Vagina (tissue), 2 donors: Measurements from ENCODE around the gene GMPPA. TPM values are rescaled to one million over a fixed set of nuclear protein-coding genes. Genes with fewer than 3 reads are reported as not detected.

ENCODE experiments used
- DNase-seq, 2 donors: peaks; one replicate each; pipeline ENCODE4 v3.0.0-alpha.2; 2017; ENCODE audit errors: extremely low spot score in 2 of 2
- H3K27ac ChIP-seq: fragments of 200-600 bp; sonication (generic); one replicate; pipeline ENCODE4 v1.5.1; 2019
- H3K27me3 ChIP-seq: fragments of 200-600 bp; sonication (generic); one replicate; pipeline ENCODE4 v1.5.1; 2019
- H3K36me3 ChIP-seq, 2 donors: fragments of 200-600 bp; sonication (generic); one replicate each; pipeline ENCODE4 v1.5.1; 2017 to 2019
- H3K4me1 ChIP-seq: fragments of 200-600 bp; sonication (generic); one replicate; pipeline ENCODE4 v1.5.1; 2019
- H3K4me3 ChIP-seq, 2 donors: fragments of 200-600 bp; sonication (generic); 1 replicate in 1 of 2; 2 replicates in 1 of 2; pipeline ENCODE4 v1.5.1; 2016 to 2019
- H3K9me3 ChIP-seq: fragments of 200-600 bp; sonication (generic); one replicate; pipeline ENCODE4 v1.5.1; 2019
- CTCF ChIP-seq, 3 experiments: fragments of 450-650 bp in 2 of 3; fragments of 200-600 bp in 1 of 3; sonication (generic) in 1 of 3; IDR thresholded peaks; one replicate each; pipeline ENCODE4 v1.5.1; 2017 to 2019; ENCODE audit warnings: antibody characterized with exemption in 3 of 3, mild to moderate bottlenecking in 2 of 3, moderate library complexity in 2 of 3
- POLR2A ChIP-seq, 2 donors: fragments of 450-650 bp; IDR thresholded peaks; one replicate each; pipeline ENCODE4 v1.6.1; 2017; ENCODE audit warnings: antibody characterized with exemption in 2 of 2, mild to moderate bottlenecking in 2 of 2, moderate library complexity in 2 of 2
- POLR2AphosphoS5 ChIP-seq, 2 donors: sonication (generic); formaldehyde crosslinking; IDR thresholded peaks; one replicate each; pipeline ENCODE4 v1.9.0; 2017; ENCODE audit warnings: antibody characterized with exemption in 2 of 2, mild to moderate bottlenecking in 2 of 2, low read depth in 1 of 2; ENCODE audit not compliant: insufficient read depth in 1 of 2
- intact Hi-C: fragments of 100-400 bp; cut with DNase I; formaldehyde crosslinking; loops from one replicate; pipeline ENCODE4 v1.15.1; 2023
- total RNA-seq: library from RNA; depleted of rRNA; stranded (reverse); fragments of >200 nt; gene quantifications from one replicate; pipeline ENCODE4 v1.2.3, GENCODE V29; 2016

GMPPA gene
- total RNA-seq, 1 donor from 2014 or later, result 35.4 TPM

- Histone ChIP-seq H3K36me3 (no peaks in the 10 kb centered on the region), H3K9me3 (no peaks in the 10 kb centered on the region), H3K4me3 (no peak overlapping the region), H3K27me3 (no peaks in the 10 kb centered on the region), H3K27ac (no peak overlapping the region), H3K4me1 (peaks cover 24% of the 10 kb centered on the region)
- TF ChIP-seq POLR2AphosphoS5 (IDR thresholded peaks at IDR 0.05; ENCODE audit: insufficient read depth in 1 of 2, low read depth in 1 of 2) (no peak), POLR2A (IDR thresholded peaks at IDR 0.05) (no peak), CTCF (IDR thresholded peaks at IDR 0.05) (no peak)
- no peak for DNase-seq
- intact Hi-C loops, result no loop called here
These were observed 12.2 kb upstream of the GMPPA start for GRCh38 chr2:219486380-219486959.

GRCh38 chr2:219488149-219488843 is 10.4 kb upstream of the GMPPA start:
- H3K27ac ChIP-seq, result no peak overlapping the region

GRCh38 chr2:219488844-219489194 is 9.9 kb upstream of the GMPPA start:
- Histone ChIP-seq H3K4me1 (peaks cover 13% of the 10 kb centered on the region), H3K27me3 (no peaks in the 10 kb centered on the region), H3K36me3 (no peaks in the 10 kb centered on the region), H3K27ac (no peak overlapping the region), H3K9me3 (no peaks in the 10 kb centered on the region), H3K4me3 (no peak overlapping the region)
- DNase-seq, result no peak
- TF ChIP-seq CTCF (IDR thresholded peaks at IDR 0.05), result no peak
- no peak for TF ChIP-seq POLR2A (IDR thresholded peaks at IDR 0.05)
- no peak for TF ChIP-seq POLR2AphosphoS5 (IDR thresholded peaks at IDR 0.05; ENCODE audit: insufficient read depth in 1 of 2, low read depth in 1 of 2)
- intact Hi-C loops, result no loop called here

More at GRCh38 chr2:219488149-219488843, 10.4 kb upstream of the GMPPA start:
- Histone ChIP-seq H3K9me3 (no peaks in the 10 kb centered on the region), H3K4me1 (peaks cover 19% of the 10 kb centered on the region), H3K4me3 (no peak overlapping the region), H3K36me3 (no peaks in the 10 kb centered on the region), H3K27me3 (no peaks in the 10 kb centered on the region)
- no peak for DNase-seq
- TF ChIP-seq POLR2AphosphoS5 (IDR thresholded peaks at IDR 0.05; ENCODE audit: insufficient read depth in 1 of 2, low read depth in 1 of 2) (no peak), CTCF (IDR thresholded peaks at IDR 0.05) (no peak)
- intact Hi-C loops, result no loop called here

GRCh38 chr2:219489315-219489714 is 9.4 kb upstream of the GMPPA start:
- H3K36me3 ChIP-seq, result no peaks in the 10 kb centered on the region
- TF ChIP-seq POLR2AphosphoS5 (IDR thresholded peaks at IDR 0.05; ENCODE audit: insufficient read depth in 1 of 2, low read depth in 1 of 2) (no peak), CTCF (IDR thresholded peaks at IDR 0.05) (no peak), POLR2A (IDR thresholded peaks at IDR 0.05) (no peak)
- H3K27ac ChIP-seq, result no peak overlapping the region
- H3K9me3 ChIP-seq, result no peaks in the 10 kb centered on the region
- H3K4me3 ChIP-seq, result no peak overlapping the region
- no peaks in the 10 kb centered on the region for H3K27me3 ChIP-seq
- no peak for DNase-seq
- intact Hi-C loops, result no loop called here
- peaks cover 8% of the 10 kb centered on the region for H3K4me1 ChIP-seq

GRCh38 chr2:219490186-219490585 is 8.5 kb upstream of the GMPPA start:
- Histone ChIP-seq H3K4me1 (no peaks in the 10 kb centered on the region), H3K4me3 (no peak overlapping the region), H3K36me3 (no peaks in the 10 kb centered on the region), H3K27ac (no peak overlapping the region), H3K27me3 (no peaks in the 10 kb centered on the region), H3K9me3 (no peaks in the 10 kb centered on the region)
- intact Hi-C loops, result no loop called here
- TF ChIP-seq POLR2A (IDR thresholded peaks at IDR 0.05) (no peak), CTCF (IDR thresholded peaks at IDR 0.05) (no peak), POLR2AphosphoS5 (IDR thresholded peaks at IDR 0.05; ENCODE audit: insufficient read depth in 1 of 2, low read depth in 1 of 2) (no peak)
- no peak for DNase-seq
